ENCODE data around the gene FBXO11. TPM values are rescaled to one million over a fixed set of nuclear protein-coding genes. Genes with fewer than 3 reads are reported as not detected.

The FBXO11 gene
- total RNA-seq (10 to 100 TPM; 56.2 to 68.2 TPM), polyA plus RNA-seq (ENCODE audit: insufficient read length in 6 of 6) (100 to 1,000 TPM in 1 of 6 donors, 10 to 100 TPM in 5; 85.5 to 101 (median 90.8) TPM)
- long read RNA-seq, donor 1, full-length matches to known transcripts: 5 of 5 reads
- long read RNA-seq, donor 1, partial matches to known transcripts: 0 of 5 reads
- long read RNA-seq, donor 1, other reads (novel, unspliced or antisense): 0 of 5 reads
- long read RNA-seq, donor 2, full-length matches to known transcripts: 4 of 4 reads
- long read RNA-seq, donor 2, partial matches to known transcripts: 0 of 4 reads
- long read RNA-seq, donor 2, other reads (novel, unspliced or antisense): 0 of 4 reads
- long read RNA-seq, donor 3, full-length matches to known transcripts: 2 of 2 reads
- long read RNA-seq, donor 3, partial matches to known transcripts: 0 of 2 reads
- long read RNA-seq, donor 3, other reads (novel, unspliced or antisense): 0 of 2 reads
- long read RNA-seq, donor 4: 0 reads
- long read RNA-seq, donor 5, full-length matches to known transcripts: 2 of 2 reads
- long read RNA-seq, donor 5, partial matches to known transcripts: 0 of 2 reads
- long read RNA-seq, donor 5, other reads (novel, unspliced or antisense): 0 of 2 reads
- long read RNA-seq, donor 6, full-length matches to known transcripts: 4 of 4 reads
- long read RNA-seq, donor 6, partial matches to known transcripts: 0 of 4 reads
- long read RNA-seq, donor 6, other reads (novel, unspliced or antisense): 0 of 4 reads
- long read RNA-seq, donor 7, full-length matches to known transcripts: 3 of 3 reads
- long read RNA-seq, donor 7, partial matches to known transcripts: 0 of 3 reads
- long read RNA-seq, donor 7, other reads (novel, unspliced or antisense): 0 of 3 reads
- long read RNA-seq, donor 8, full-length matches to known transcripts: 4 of 4 reads
- long read RNA-seq, donor 8, partial matches to known transcripts: 0 of 4 reads
- long read RNA-seq, donor 8, other reads (novel, unspliced or antisense): 0 of 4 reads
- long read RNA-seq, donor 9: 0 reads
- long read RNA-seq, donor 10, partial matches to known transcripts: 0 of 1 reads
- long read RNA-seq, donor 10, other reads (novel, unspliced or antisense): 0 of 1 reads
- long read RNA-seq, donor 11, full-length matches to known transcripts: 7 of 151 reads
- long read RNA-seq, donor 11, partial matches to known transcripts: 135 of 151 reads
- long read RNA-seq, donor 11, other reads (novel, unspliced or antisense): 9 of 151 reads
- long read RNA-seq, donor 12, full-length matches to known transcripts: 3 of 3 reads
- long read RNA-seq, donor 12, partial matches to known transcripts: 0 of 3 reads
- long read RNA-seq, donor 12, other reads (novel, unspliced or antisense): 0 of 3 reads

- Histone ChIP-seq H3K9me3 (no peaks in the 10 kb centered on the region), H3K36me3 (no peaks in the 10 kb centered on the region), H3K4me3 (peak within 1 kb of the TSS; percentile 75 to 77), H3K27me3 (no peaks in the 10 kb centered on the region), H3K4me1 (peaks cover 8 to 35% of the 10 kb centered on the region in 2 donors), H3K27ac (peak within 1 kb of the TSS; percentile 99)
- ATAC-seq (peak; percentile 92), DNase-seq (peak; percentile 96 to 98 (median 98))
- intact Hi-C loops (cut with DNase I): no loop called here
- peak in 1 of 2 donors; percentile 42 for TF ChIP-seq CTCF (IDR thresholded peaks at IDR 0.05)
Measured at GRCh38 chr2:47906157-47907038, at the start of gene FBXO11. TSS of gene FBXO11 (minus strand) at chr2:47906498. CDS start at chr2:47905720, 778 bp downstream.

- no peaks in the 10 kb centered on the region for H3K36me3 ChIP-seq
- no peaks in the 10 kb centered on the region for H3K27me3 ChIP-seq
- ATAC-seq (no peak), DNase-seq (no peak)
- no peak overlapping the region for H3K27ac ChIP-seq
- no peaks in the 10 kb centered on the region for H3K9me3 ChIP-seq
- no peaks in the 10 kb centered on the region for H3K4me1 ChIP-seq
- H3K4me3 ChIP-seq: no peak overlapping the region
- intact Hi-C loops (cut with DNase I): no loop called here
- no peak for TF ChIP-seq CTCF (IDR thresholded peaks at IDR 0.05)
Measured at GRCh38 chr2:47950340-47951301, 44.3 kb upstream of the FBXO11 start.

GRCh38 chr2:47946593-47946992 is 40.3 kb upstream of the FBXO11 start:
- ATAC-seq: no peak
- TF ChIP-seq CTCF (IDR thresholded peaks at IDR 0.05): no peak
- intact Hi-C loops (cut with DNase I): no loop called here

More at GRCh38 chr2:47946593-47946992, 40.3 kb upstream of the FBXO11 start:
- Histone ChIP-seq H3K27ac (no peak overlapping the region), H3K4me1 (no peaks in the 10 kb centered on the region), H3K9me3 (no peaks in the 10 kb centered on the region), H3K4me3 (no peak overlapping the region), H3K36me3 (no peaks in the 10 kb centered on the region), H3K27me3 (no peaks in the 10 kb centered on the region)
- peak in 1 of 4 donors; percentile 13 for DNase-seq

Measured in left lung (tissue), 14 donors.